Fibroblast of pulmonary artery (primary cell): ENCODE data around the gene RAB9A.

Source experiments
- DNase-seq: peaks from one replicate; pipeline ENCODE4 v3.0.0-alpha.2; 2010; ENCODE audit warnings: low read depth
- H3K4me3 ChIP-seq: replicated peaks from 2 replicates; pipeline ENCODE4 v1.5.1; 2011; ENCODE audit warnings: low read depth, mild to moderate bottlenecking, control low read depth, low read length, moderate library complexity
- TF ChIP-seq, protein P1 (sequence below): IDR thresholded peaks from 2 replicates; pipeline ENCODE4 v1.5.1; 2011; ENCODE audit warnings: mild to moderate bottlenecking, control low read depth, low read length, inconsistent platforms; ENCODE audit errors: missing control alignments

RAB9A gene

DNA sequence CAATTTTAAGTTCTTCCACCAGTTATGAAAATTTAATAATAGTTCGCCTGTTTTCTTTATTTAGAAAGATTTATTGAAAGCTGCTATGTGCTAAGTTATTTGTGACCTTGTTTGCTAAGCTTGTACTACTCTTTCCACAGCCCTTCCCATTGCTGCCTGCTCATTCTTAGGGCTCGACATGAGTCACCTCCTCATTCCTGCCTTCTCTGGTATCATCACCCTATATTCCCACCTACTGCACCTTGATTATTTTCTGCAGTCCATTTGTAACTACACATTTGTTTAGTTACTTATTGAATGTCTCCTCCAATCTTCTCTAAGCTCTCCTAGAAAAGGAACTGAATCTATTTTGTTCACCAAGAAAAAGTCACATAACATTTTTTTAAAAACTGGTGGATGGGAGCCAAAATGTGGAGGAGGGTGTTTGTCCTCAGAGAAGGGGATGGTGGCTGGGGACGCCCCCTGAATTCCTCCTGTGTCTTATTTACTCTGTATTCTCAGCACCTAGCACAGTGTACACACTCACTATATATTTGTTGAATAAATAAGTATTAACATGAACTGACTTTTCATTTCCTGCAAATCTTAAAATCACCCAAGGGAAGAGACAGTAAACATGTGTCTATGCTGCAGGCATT lies 3.7 kb upstream of the RAB9A start:
- TF ChIP-seq, protein P1, sequence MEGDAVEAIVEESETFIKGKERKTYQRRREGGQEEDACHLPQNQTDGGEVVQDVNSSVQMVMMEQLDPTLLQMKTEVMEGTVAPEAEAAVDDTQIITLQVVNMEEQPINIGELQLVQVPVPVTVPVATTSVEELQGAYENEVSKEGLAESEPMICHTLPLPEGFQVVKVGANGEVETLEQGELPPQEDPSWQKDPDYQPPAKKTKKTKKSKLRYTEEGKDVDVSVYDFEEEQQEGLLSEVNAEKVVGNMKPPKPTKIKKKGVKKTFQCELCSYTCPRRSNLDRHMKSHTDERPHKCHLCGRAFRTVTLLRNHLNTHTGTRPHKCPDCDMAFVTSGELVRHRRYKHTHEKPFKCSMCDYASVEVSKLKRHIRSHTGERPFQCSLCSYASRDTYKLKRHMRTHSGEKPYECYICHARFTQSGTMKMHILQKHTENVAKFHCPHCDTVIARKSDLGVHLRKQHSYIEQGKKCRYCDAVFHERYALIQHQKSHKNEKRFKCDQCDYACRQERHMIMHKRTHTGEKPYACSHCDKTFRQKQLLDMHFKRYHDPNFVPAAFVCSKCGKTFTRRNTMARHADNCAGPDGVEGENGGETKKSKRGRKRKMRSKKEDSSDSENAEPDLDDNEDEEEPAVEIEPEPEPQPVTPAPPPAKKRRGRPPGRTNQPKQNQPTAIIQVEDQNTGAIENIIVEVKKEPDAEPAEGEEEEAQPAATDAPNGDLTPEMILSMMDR = no peak
- no peak for DNase-seq
- H3K4me3 ChIP-seq = no peak overlapping the region

DNA sequence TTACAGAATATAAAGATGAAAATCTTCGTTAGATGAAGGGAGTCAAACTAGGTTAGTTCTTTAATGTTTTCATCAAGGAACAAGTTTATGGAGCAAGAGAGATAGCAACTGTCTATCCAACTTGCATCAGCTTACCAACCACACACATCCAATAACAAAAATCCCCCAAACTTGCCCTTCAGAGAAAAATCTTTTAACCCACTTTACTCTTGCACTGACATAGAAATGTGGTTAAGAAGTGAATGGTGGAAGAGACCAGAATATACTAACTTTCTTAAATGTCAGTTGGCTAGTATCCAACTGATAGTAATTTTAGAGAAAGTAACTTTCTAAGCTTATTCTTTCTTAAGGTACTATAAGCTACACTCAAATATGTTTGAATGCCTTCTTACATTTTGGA lies 1.7 kb upstream of the RAB9A start:
- no peak for DNase-seq
- TF ChIP-seq, protein P1 = no peak
- H3K4me3 ChIP-seq = no peak overlapping the region

DNA sequence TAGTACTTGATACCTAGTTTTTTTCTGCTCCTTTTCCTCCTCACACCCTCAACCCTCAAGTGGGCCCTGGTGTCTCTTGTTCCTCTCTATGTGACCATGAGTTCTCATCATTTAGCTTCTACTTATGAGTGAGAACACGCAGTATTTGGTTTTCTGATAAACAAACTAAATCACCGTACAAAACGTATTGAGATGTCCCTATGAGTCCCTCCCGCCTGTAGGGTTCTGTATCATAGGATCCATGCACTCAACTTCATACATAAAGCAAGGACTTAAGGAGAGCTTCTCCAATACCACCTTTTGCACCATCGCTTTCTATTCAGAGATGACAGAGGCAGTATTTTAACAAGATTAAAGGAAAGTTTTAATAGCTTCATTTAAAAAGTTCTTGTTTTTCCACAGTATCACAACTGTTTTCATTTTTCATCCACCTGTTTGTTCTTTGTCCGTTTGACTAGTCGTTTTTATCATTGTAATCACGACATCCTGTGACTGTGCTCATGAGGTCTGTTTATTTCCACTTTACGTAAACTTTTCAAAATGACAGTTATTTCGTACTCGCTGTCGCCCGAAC lies 457 bp upstream of the RAB9A start:
- DNase-seq = no peak
- peak overlapping the region; percentile 71 for H3K4me3 ChIP-seq
- TF ChIP-seq, protein P1 = no peak

DNA sequence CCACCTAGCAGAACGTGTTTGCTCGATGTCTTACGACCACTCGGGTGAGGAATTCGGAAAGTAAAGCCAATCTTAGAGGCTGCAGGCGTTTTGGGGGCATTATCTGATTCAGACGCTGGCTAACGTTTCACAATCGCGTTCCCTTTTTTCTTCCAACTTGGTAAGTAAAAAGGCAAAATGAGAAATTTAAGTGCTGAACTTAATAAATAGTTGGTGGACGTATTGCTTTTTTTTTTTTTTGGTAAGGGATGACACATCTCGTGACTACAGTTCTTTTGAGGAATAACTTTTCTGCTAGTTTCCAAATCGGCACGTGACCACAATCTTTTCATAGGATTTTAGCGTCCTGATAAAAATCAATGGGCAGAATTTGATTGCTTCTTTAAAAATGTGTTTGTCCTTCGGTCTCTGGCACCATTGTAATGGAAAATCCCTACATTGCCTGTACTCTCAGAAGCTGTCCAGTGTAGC lies 848 bp downstream of the RAB9A start:
- no peak for DNase-seq
- H3K4me3 ChIP-seq = peak overlapping the region; percentile 71
- TF ChIP-seq, protein P1 = no peak

DNA sequence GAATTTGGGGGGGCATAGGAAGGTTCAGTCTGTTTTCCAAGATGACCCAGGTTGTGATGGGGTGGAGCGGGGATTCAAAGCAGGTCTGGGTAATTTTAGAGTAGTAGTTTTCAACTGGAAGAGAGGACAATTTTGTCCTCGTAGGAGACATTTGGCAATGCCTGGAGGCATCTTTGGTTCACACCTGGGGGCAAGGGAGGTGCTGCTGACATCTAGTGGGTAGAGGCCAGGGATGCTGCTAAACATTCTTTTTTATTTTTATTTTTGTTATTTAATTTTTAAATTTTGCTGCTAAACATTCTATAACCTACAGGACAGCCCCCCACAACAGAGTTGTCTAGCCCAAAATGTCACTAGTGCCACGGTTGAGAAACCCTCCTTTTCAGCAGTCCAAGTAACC lies 1.9 kb downstream of the RAB9A start:
- H3K4me3 ChIP-seq = peak overlapping the region; percentile 71
- TF ChIP-seq, protein P1 = no peak

DNA sequence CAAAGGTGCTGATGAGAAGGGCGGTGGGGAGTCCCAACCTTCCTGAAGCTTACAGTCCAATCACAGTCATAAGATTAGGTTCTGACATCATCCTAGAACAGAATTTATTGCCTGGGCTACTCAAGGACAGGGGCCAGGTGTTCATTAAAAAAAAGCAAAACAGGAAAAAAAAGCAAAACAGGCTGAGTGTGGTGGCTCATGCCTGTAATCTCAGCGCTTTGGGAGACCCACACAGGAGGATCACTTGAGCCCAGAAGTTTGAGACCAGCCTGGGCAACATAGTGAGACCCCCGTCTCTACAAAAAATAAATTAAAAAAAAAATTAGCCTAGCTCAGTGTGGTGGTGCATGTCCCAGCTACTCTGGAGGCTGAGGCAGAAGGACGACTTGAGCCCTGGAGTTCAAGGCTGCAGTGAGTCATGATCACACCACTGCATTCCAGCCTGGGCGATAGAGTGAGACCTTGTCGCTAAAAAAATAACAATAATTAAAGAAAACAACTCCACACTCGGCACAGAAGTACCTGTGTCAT lies 3.0 kb downstream of the RAB9A start:
- TF ChIP-seq, protein P1 = no peak
- H3K4me3 ChIP-seq = no peak overlapping the region
- no peak for DNase-seq

More for the DNA sequence above, 1.9 kb downstream of the RAB9A start:
- DNase-seq = no peak
